ENCODE measurements around the gene SLC25A45.

Gene SLC25A45

GRCh38 chr11:65376138-65376713, 6.2 kb downstream of the SLC25A45 start:
- TF ChIP-seq POLR2AphosphoS5 (IDR thresholded peaks at IDR 0.05; ENCODE audit: low read depth) = no peak
- TF ChIP-seq, protein P1, sequence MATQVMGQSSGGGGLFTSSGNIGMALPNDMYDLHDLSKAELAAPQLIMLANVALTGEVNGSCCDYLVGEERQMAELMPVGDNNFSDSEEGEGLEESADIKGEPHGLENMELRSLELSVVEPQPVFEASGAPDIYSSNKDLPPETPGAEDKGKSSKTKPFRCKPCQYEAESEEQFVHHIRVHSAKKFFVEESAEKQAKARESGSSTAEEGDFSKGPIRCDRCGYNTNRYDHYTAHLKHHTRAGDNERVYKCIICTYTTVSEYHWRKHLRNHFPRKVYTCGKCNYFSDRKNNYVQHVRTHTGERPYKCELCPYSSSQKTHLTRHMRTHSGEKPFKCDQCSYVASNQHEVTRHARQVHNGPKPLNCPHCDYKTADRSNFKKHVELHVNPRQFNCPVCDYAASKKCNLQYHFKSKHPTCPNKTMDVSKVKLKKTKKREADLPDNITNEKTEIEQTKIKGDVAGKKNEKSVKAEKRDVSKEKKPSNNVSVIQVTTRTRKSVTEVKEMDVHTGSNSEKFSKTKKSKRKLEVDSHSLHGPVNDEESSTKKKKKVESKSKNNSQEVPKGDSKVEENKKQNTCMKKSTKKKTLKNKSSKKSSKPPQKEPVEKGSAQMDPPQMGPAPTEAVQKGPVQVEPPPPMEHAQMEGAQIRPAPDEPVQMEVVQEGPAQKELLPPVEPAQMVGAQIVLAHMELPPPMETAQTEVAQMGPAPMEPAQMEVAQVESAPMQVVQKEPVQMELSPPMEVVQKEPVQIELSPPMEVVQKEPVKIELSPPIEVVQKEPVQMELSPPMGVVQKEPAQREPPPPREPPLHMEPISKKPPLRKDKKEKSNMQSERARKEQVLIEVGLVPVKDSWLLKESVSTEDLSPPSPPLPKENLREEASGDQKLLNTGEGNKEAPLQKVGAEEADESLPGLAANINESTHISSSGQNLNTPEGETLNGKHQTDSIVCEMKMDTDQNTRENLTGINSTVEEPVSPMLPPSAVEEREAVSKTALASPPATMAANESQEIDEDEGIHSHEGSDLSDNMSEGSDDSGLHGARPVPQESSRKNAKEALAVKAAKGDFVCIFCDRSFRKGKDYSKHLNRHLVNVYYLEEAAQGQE (IDR thresholded peaks at IDR 0.05; ENCODE audit: insufficient replicate concordance, low read depth) = no peak
- no peak for TF ChIP-seq SPI1 (IDR thresholded peaks at IDR 0.05; ENCODE audit: borderline replicate concordance, low read depth)
- TF ChIP-seq GABPA (IDR thresholded peaks at IDR 0.05; ENCODE audit: low read depth) = no peak
- TF ChIP-seq CTCF (IDR thresholded peaks at IDR 0.05; ENCODE audit: insufficient read depth, low read length) = no peak
- no peak for DNase-seq (ENCODE audit: low read depth in 1 of 2, low spot score in 1 of 2)
- H3K27ac ChIP-seq (replicated peaks) = no peak overlapping the region
- no peaks in the 10 kb centered on the region for H3K27me3 ChIP-seq (ENCODE audit: insufficient read depth, poor library complexity, severe bottlenecking)
- no peak overlapping the region for H3K4me3 ChIP-seq (replicated peaks; ENCODE audit: insufficient read depth, low read length)

- TF ChIP-seq SPI1 (IDR thresholded peaks at IDR 0.05; ENCODE audit: borderline replicate concordance, low read depth) (no peak), CTCF (IDR thresholded peaks at IDR 0.05; ENCODE audit: insufficient read depth, low read length) (no peak), GABPA (IDR thresholded peaks at IDR 0.05; ENCODE audit: low read depth) (no peak), POLR2AphosphoS5 (IDR thresholded peaks at IDR 0.05; ENCODE audit: low read depth) (no peak)
- TF ChIP-seq, protein P1 (IDR thresholded peaks at IDR 0.05; ENCODE audit: insufficient replicate concordance, low read depth) = no peak
- Histone ChIP-seq H3K27ac (replicated peaks) (no peak overlapping the region), H3K27me3 (ENCODE audit: insufficient read depth, poor library complexity, severe bottlenecking) (no peaks in the 10 kb centered on the region), H3K4me3 (replicated peaks; ENCODE audit: insufficient read depth, low read length) (no peak overlapping the region)
- no peak for DNase-seq (ENCODE audit: low read depth in 1 of 2, low spot score in 1 of 2)
These were observed 7.4 kb downstream of the SLC25A45 start for GRCh38 chr11:65375012-65375411.

GRCh38 chr11:65373839-65374580, 8.4 kb downstream of the SLC25A45 start:
- no peak for DNase-seq (ENCODE audit: low read depth in 1 of 2, low spot score in 1 of 2)
- TF ChIP-seq, protein P1 (IDR thresholded peaks at IDR 0.05; ENCODE audit: insufficient replicate concordance, low read depth) = no peak
- TF ChIP-seq CTCF (IDR thresholded peaks at IDR 0.05; ENCODE audit: insufficient read depth, low read length) = no peak
- no peak for TF ChIP-seq SPI1 (IDR thresholded peaks at IDR 0.05; ENCODE audit: borderline replicate concordance, low read depth)
- no peak for TF ChIP-seq POLR2AphosphoS5 (IDR thresholded peaks at IDR 0.05; ENCODE audit: low read depth)
- TF ChIP-seq GABPA (IDR thresholded peaks at IDR 0.05; ENCODE audit: low read depth) = no peak
- Histone ChIP-seq H3K4me3 (replicated peaks; ENCODE audit: insufficient read depth, low read length) (no peak overlapping the region), H3K27ac (replicated peaks) (no peak overlapping the region), H3K27me3 (ENCODE audit: insufficient read depth, poor library complexity, severe bottlenecking) (no peaks in the 10 kb centered on the region)
